Astrocyte of the hippocampus (primary cell): ENCODE data around the gene CBLC.
A peak's percentile ranks its signal among the peaks of the same experiment; 100 is the strongest.
"Not testable (repeated sequence)": the region's sequence is repeated elsewhere in the genome, so short reads cannot be mapped to it uniquely, and the experiment has no call there.

Experiments used
- DNase-seq: peaks from one replicate; pipeline ENCODE4 v3.0.0; 2011; ENCODE audit warnings: low read depth, low spot score

CBLC gene

DNA sequence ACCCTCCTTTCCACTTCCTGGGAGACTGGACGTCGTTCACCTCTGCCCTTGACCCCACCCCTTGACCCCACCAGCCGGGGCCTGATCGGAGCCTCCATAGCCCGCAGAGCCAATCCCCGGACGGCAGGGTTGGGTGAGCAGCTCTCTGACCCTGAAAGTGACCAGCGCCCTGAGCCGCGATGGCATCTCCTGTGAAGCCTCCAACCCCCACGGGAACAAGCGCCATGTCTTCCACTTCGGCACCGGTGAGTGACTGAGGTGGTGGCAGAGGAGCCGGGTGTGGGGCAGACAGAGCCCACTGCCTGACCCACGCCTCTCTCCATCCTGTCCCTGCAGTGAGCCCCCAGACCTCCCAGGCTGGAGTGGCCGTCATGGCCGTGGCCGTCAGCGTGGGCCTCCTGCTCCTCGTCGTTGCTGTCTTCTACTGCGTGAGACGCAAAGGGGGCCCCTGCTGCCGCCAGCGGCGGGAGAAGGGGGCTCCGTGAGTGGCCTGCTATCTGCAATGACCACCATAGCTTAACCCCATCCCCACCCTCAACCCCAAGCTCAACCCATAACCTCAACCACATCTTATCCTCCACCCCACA is 41.6 kb downstream of the CBLC start:
- no peak for DNase-seq

DNA sequence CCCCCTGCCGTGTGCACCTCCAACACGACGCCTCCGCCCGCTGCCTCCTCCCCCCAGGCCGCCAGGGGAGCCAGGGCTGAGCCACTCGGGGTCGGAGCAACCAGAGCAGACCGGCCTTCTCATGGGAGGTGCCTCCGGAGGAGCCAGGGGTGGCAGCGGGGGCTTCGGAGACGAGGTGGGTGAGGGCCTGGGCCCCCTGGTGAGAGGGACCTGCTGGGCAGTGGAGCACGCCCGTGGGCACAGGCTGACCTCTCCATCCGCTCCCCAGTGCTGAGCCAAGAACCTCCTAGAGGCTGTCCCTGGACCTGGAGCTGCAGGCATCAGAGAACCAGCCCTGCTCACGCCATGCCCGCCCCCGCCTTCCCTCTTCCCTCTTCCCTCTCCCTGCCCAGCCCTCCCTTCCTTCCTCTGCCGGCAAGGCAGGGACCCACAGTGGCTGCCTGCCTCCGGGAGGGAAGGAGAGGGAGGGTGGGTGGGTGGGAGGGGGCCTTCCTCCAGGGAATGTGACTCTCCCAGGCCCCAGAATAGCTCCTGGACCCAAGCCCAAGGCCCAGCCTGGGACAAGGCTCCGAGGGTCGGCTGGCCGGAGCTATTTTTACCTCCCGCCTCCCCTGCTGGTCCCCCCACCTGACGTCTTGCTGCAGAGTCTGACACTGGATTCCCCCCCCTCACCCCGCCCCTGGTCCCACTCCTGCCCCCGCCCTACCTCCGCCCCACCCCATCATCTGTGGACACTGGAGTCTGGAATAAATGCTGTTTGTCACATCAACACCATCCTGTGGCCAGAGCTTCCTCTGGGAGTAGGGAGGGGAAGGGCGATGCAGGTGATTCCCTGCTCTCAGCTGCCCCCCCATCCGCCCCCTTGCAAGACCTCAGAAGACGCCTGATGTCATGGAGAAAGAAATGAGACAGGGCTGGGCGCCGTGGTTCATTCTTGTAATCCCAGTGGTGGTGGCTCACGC is 43.2 kb downstream of the CBLC start:
- peak; percentile 13 for DNase-seq

DNA sequence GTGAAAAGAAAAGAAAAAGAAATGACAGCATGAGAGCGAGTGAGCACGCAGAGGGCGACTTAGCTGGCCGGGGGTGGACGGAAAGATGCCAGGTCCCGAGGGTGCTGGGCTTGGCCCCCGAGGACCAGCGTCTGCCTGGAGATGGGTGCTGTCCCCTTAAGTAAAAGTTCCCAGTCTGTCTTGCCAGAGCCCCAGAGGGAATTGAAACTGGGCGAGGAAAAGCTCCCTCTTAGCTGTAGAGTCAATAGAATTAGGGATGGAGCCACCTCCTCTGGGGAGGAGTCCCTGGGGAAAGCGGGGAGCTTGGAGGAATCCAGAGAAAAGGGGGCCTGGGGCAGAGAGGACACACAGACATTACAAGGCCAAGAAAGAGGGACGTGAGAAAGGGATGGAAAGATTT is 44.5 kb downstream of the CBLC start:
- no peak for DNase-seq

DNA sequence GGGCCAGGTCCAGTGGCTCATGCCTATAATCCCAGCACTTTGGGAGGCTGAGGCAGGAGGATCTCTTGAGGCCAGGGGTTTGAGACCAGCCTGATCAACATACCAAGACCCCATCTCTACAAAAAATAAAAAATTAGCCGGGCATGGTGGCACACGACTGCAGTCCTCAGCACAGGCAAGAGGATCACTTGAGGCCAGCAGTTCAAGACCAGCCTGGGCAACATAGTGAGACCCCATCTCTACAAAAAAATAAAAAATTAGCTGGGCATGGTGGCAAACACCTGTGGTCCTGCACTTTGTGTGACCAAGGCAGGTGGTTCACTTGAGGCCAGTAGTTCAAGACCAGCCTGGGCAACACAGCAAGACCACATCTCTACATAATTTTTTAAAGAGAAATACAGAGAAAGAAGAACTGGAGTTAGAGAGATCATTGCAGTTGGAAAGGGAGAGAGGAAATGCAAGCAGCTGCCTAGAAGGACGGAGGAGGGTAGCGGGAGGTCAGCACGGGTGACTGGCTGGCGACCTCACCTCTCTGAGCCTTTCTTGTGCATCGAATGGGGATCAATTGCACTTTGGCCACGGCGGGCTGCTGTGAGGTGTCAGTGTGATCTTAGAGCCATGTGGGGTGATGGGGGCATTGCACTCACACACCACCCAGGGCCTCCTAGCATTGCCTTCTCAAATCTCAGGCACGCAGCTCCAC is 45.1 kb downstream of the CBLC start:
- no peak for DNase-seq

DNA sequence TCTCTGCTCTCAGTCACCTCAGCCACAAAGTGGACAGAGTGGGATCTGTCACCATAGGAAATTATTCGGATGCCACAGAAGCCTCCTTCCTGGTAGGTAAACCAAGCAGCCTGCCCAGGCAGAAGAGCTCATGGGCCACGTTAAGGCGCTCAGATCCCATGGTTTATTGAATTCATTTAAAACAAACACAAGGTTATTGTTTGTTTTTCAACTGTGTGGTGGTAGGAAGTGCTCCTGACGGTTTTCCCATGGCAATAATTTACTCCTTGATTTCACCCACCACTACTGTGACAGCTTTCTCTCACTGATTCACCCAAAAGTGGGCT is 45.6 kb downstream of the CBLC start:
- DNase-seq, result no peak

DNA sequence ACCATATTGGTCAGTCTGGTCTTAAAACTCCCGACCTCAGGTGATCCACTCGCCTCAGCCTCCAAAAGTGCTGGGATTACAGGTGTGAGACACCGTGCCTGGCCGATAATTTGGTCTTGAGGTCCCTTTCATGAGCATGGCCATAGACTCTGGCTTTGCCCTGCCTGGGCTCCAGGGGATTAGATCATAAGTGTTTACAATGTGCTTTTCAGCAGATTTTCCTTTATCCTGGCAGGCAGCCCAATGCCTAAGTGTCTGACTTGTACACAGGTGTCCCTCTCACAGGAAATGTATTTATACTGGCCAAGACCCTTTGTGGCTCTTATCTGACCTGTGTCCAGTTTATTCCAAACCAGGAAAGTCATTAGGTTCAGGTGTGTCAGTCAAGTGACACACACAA is 47.1 kb downstream of the CBLC start:
- DNase-seq, result no peak

DNA sequence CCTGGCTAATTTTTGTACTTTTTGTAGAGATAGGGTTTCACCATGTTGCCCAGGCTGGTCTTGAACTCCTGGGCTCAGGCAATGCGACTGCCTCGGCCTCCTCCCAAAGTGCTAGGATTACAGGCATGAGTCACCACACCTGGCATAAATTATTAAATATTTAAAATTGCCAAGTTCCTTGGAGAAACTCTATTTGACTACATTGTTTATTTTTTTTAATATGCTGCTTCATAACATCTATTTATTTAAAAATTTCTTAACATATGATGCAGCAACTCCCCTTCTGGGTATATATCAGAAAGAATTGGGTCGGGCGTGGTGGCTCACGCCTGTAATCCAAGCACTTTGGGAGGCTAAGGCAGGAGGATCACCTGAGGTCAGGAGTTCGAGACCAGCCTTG is 55.2 kb downstream of the CBLC start:
- DNase-seq, result not testable (repeated sequence)

DNA sequence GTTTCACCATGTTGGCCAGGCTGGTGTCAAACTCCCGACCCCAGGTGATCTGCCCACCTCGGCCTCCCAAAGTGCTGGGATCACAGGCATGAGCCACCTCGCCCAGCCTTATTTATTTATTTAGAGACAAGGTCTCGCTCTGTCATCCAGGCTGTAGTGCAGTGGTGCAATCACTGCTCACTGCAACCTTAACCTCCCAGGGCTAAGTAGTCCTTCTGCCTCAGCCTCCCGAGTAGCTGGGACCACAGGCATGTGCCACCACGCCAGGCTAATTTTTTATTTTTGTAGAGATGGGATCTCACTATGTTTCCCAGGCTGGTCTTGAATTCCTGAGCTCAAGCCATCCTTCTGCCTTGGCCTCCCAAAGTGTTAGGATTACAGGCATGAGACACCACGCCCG is 56.7 kb downstream of the CBLC start:
- not testable (repeated sequence) for DNase-seq

DNA sequence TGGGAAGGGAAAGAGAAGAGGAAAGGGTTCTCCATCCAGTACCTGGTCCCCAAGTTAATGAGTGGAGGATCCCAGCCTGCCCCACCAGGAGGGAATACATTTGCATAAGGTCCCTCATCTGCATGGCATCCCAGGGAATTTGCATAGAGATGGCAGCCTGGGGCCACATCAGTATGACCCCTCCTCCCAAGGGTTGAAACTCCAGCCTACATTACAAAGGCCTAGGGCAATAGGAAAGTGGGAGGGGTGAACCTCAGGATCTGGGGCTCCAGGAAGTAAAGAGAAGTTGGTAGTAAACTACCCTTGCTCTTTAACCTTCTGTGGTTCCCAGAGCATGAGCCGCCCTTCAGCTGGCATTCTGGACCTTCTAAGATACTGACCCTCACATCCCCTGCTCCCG is 61.6 kb downstream of the CBLC start:
- DNase-seq, result no peak

DNA sequence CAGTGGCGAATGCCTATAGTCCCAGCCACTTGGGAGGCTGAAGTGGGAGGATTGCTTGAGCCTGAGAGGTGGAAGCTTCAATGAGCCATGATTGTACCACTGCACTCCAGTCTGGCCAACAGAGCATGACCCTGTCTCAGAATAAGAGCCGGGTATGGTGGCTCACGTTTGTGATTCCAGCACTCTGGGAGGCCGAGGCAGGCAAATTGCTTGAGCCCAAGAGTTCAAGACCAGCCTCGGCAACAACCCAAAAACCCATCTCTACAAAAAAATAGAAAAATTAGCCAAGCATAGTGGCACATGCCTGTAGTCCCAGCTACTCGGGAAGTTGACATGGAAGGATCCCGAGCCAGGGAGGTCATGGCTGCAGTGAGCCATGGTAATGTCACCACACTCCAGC is 63.1 kb downstream of the CBLC start:
- no peak for DNase-seq

DNA sequence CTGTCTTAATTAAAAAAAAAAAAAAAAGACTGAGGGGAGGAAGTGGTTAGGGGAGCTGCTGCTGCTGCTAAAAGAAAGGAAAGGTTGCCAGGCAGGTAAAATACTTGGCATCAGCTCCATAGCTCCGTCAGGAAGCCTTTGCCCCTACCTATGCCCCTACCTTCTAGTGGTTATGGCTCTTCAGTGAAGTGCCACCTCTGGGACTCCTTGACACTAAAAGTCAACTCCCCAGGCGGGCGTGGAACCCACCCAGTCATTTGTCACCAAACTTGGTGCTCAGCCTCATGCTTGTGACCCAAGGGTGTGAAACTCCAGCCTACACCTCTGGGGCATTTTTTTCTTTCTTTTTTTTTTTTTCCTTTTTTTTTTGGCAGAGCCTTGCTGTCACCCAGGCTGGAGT is 63.5 kb downstream of the CBLC start:
- no peak for DNase-seq

DNA sequence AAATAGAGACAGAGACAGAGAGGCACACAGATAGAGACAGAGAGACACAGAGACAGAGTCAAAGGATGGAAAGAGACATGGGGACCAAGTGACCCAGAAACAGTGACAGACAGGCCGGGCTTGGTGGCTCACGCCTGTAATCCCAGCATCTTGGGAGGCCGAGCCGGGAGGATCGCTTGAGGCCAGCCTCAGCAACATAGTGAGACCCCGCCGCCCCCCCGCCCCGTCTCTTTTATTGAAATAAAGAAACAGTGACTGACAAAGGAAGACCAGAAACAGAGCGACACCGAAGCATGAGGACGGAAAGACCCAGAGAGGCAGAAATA is 67.6 kb downstream of the CBLC start:
- no peak for DNase-seq

DNA sequence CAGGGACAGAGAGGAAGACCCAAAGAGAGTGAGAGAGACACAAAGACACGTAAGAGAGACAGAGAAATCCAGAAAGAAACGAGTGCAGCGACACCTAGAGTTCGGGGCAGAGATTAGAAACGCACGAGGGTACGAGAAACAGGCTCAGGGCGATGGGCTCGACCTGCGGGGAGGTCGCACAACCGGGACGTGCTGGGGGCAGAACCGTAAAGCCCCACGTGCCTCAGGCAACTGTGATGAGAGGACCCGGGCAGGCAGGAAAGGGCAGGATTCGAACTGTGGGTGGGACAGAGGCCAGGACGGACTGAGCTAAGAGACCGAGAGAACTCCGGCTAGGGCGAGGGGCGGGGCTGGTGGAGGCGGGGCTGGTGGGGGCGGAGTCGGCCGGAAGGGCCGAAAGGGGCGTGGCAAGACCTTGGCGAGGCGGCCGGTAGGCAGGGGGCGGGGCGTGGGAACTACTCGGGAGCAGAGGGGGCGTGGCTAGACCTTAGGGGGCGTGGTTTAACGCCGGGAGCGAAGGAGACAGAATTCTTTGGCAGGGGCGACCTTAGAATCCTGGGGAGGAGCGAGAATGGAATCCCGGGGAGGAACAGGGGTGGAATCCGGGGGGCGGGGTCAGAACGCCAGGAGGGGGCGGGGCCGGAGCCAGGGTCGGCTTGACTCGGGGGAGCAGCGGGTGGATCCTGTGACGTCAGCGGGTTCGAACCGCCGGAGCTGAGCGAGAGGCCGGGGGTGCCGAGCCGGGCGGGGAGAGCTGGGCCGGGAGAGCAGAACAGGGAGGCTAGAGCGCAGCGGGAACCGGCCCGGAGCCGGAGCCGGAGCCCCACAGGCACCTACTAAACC is 68.1 kb downstream of the CBLC start, which contains the start of gene NECTIN2:
Gene NECTIN2, plus strand, starts transcription at position 686 of the 843 bp plus-strand sequence. CDS start 229 bp downstream, outside the sequence.
- DNase-seq, result peak; percentile 100

DNA sequence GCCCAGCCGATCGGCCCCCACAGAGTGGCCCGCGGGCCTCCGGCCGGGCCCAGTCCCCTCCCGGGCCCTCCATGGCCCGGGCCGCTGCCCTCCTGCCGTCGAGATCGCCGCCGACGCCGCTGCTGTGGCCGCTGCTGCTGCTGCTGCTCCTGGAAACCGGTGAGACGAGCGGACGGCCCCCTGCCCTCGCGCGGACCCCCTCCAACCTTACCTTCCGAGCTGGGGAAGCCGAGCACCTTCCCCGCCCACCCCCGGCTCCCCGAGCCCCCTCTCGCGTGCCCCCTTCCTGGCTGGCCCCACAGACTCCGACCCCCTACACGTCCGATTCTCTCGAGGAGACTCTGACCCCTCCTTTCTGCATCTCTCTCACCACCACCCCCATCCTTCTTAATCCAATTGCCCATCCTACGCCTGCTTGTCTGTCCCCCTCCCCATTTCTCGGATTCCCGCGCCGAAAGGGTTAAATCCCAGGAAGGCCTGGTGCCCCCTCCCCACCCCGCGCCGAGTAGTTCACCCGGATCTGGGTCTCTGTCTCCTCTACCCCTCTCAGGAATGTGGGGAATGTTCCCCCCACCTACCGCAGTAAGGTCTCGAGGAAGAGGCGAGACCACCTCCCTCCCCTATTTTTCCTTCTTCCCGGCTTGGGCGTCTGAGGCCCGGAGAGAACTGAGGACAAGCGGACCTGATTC is 68.9 kb downstream of the CBLC start:
- peak; percentile 82 for DNase-seq

DNA sequence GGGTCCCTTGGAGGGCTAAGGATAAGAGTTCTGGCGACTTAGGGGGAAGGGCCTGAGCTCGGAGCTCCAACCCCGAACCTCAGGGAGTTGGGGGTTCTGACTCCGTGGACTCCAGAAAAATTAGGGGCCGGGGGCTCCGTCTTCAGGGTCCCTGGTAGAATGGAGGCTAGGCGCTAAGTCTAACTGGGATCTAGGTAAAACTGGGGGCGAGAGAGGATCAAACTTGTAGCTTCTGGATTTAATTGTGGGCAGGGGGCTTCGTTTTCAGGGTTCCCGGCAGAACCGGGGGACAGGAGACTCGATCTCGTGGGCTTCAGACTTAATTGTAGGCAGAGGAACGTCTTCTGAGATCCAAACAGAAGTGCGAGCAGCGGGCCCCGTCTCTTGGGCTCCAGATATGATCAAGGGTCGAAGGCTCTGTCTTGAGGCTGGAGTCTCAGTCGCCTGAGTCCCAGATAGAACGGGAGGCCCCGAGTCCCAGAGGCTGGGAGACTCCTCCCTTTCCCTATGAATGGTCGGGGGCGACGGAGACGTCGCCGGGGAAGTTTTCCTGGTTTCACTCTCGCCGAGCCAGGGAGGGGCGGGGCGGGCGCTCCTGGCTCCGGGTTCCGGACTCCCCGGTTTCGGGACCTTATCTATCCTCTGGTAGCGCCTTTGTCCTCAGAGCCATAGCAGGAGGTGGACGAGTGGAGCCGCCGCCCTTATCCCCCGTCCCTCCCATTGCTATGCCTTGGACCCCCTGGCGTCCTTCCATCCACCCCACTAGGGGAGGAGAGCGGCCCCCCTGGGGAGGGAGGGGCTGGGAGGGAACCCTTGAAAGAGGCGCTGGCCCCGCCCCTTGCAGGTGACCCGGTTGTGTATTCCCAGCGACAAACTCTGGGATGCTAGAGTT is 69.7 kb downstream of the CBLC start:
- peak; percentile 87 for DNase-seq

DNA sequence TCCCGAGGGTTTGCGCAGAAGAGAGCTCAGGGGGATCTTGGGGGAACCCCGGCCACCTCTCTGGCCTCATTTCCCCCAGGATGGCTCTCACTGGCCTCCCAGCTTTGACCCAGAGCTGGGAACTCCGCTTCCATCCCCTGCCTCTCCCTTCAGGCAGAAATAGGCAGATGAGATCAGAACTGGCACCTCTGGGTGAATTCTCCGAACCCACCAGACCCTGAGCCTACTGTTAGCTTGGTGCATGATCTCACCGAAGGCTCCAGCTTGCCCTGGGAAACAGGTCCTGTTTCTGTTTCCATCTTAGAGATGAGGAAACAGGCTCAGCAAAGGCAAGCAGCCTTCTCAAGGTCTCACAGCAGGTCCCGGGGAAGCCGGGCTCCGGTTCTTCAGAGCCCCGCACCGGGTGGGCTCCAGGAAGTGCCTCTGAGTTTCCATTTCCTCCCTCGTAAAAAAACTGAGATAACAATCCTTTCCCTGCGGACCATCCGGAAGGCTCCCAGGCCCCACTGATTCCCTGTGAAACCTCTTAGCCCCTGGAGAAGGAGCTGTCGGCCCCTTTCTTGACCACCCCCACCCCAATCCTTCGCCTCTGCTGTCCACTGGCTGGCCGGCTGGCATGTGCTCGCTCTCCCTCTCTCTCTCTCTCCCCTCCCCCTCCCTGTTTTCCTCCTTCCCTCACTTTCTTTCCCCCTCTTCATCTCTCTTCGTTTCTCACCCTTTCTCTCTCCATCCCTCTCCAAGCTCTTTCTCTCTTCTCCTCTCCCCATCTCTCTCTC is 70.5 kb downstream of the CBLC start:
- peak; percentile 67 for DNase-seq

DNA sequence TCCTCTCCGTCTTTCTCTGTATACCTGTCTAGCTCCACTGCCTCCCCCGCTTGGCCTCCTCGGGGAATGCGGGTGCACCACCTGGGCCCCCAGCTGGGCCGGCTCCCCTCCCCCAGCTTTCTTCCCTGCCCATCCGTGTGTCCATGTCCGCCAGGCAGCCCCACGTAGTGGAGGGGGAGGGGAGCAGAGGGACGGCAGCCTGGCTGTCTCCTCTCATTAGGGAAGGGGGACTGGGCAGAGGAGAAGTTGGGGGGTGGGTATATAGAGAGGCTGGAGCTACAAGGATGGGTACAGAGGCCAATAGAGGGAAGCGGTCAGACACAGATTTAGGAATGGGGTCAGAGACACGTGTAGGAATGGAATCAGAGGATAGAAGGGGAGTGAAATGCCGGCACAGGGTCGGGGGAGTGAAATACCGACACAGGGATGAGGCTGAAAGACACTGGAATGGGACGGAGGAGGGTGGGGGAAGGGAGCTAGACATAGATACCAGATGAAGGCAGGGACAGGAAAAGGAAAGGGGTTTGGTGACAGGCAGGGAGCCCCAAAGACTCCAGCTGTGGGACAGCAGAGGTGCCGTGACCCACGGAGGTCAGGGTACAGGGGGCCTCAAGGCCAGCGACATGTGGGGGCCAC is 71.2 kb downstream of the CBLC start:
- peak; percentile 29 for DNase-seq
